ENCODE results near the gene SLC6A3.
"Not testable (repeated sequence)": the region's sequence is repeated elsewhere in the genome, so short reads cannot be mapped to it uniquely, and the experiment has no call there.

SLC6A3 gene

GRCh38 chr5:1440098-1440493, 5.1 kb downstream of the SLC6A3 start:
- DNase-seq (ENCODE audit: low read depth) = no peak

- no peak for DNase-seq (ENCODE audit: low read depth)
Observed at GRCh38 chr5:1439388-1440097, 5.7 kb downstream of the SLC6A3 start.

GRCh38 chr5:1438871-1439270, 6.4 kb downstream of the SLC6A3 start:
- DNase-seq (ENCODE audit: low read depth) = no peak

- DNase-seq (ENCODE audit: low read depth) = no peak
Observed at GRCh38 chr5:1437876-1438559, 7.2 kb downstream of the SLC6A3 start.

GRCh38 chr5:1437226-1437829, 7.9 kb downstream of the SLC6A3 start:
- DNase-seq (ENCODE audit: low read depth) = no peak

- DNase-seq (ENCODE audit: low read depth) = no peak
Observed at GRCh38 chr5:1436681-1437080, 8.6 kb downstream of the SLC6A3 start.

GRCh38 chr5:1436036-1436435, 9.2 kb downstream of the SLC6A3 start:
- no peak for DNase-seq (ENCODE audit: low read depth)

GRCh38 chr5:1435369-1435768, 9.9 kb downstream of the SLC6A3 start:
- no peak for DNase-seq (ENCODE audit: low read depth)

GRCh38 chr5:1432296-1432695, 12.9 kb downstream of the SLC6A3 start:
- no peak for DNase-seq (ENCODE audit: low read depth)

- no peak for DNase-seq (ENCODE audit: low read depth)
Observed at GRCh38 chr5:1431896-1432295, 13.3 kb downstream of the SLC6A3 start.

GRCh38 chr5:1431021-1431811, 14.0 kb downstream of the SLC6A3 start:
- DNase-seq (ENCODE audit: low read depth) = no peak

- DNase-seq (ENCODE audit: low read depth) = no peak
Observed at GRCh38 chr5:1430121-1430795, 15.0 kb downstream of the SLC6A3 start.

- no peak for DNase-seq (ENCODE audit: low read depth)
Observed at GRCh38 chr5:1429496-1429895, 15.7 kb downstream of the SLC6A3 start.

GRCh38 chr5:1429066-1429465, 16.2 kb downstream of the SLC6A3 start:
- DNase-seq (ENCODE audit: low read depth) = no peak

GRCh38 chr5:1428107-1428506, 17.1 kb downstream of the SLC6A3 start:
- no peak for DNase-seq (ENCODE audit: low read depth)

GRCh38 chr5:1424716-1425115, 20.5 kb downstream of the SLC6A3 start:
- no peak for DNase-seq (ENCODE audit: low read depth)

GRCh38 chr5:1423901-1424603, 21.2 kb downstream of the SLC6A3 start:
- no peak for DNase-seq (ENCODE audit: low read depth)

GRCh38 chr5:1422522-1422921, 22.7 kb downstream of the SLC6A3 start:
- not testable (repeated sequence) for DNase-seq (ENCODE audit: low read depth)

GRCh38 chr5:1421521-1422341, 23.5 kb downstream of the SLC6A3 start:
- DNase-seq (ENCODE audit: low read depth) = no peak

Data from stimulated activated CD8-positive, alpha-beta memory T cell treated with anti-CD3 and anti-CD28 coated beads, Interleukin-7, amount 100 ng/mL, for 24 hours (primary cell).